ENCODE results near the gene ADARB2.

The ADARB2 gene

DNA sequence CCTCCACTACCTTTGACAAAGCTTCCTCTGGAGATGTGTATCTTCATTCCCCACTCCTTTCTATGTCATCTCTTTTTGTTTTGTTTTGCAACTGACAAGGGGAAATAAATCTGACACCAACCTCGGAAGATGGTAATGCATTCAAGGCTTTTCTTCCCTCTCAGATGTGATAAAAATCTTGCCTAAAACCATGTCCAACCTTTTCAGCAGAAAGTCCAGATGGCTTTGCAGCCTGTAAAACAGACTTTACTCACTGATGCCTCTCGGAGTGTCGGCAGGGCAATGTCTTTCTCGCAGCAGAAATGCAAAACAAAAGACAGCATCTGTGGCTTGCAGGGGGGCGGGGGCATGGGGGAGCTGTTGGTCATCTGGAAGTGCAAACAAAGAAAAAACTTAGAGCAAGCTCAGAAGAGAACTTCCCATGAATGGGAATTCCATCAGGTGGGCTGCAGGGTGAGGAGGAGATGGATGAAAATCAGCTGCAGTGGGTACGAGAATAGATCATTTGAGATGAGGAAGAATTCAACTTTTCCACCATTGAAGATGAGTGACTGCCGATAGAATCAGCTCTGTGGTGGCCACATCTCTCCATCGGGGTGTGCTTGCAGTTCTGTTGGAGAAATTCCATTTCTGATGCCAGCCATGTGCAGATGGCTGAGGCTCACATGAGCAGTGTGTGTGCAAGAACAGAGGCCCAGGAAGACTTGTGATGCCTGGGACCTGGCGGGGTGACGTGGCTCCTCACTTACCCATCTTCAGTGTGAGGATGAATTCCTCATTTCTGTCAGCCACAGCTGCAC lies 443.5 kb downstream of the ADARB2 start:
- DNase-seq = no peak

DNA sequence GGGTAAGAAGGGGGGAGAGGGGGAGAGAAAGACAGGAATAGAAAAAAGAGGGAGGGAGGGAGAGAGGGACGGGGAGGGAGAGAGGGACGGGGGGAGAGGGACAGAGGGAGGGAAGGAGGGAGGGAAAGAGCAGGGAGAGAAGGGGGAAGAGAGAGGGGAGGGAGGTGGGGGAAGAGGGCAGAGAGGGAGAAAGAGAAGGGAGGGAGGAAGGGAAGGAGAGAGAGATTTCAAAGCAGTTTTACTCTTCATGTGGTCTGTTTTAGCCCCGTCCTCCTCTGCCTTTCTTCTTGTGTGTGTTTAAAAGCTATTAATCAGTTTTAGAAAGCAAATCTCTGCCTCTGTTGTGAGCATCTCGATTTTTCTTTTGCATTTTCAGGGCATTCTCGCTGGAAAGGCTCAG lies 444.2 kb downstream of the ADARB2 start:
- no peak for DNase-seq

DNA sequence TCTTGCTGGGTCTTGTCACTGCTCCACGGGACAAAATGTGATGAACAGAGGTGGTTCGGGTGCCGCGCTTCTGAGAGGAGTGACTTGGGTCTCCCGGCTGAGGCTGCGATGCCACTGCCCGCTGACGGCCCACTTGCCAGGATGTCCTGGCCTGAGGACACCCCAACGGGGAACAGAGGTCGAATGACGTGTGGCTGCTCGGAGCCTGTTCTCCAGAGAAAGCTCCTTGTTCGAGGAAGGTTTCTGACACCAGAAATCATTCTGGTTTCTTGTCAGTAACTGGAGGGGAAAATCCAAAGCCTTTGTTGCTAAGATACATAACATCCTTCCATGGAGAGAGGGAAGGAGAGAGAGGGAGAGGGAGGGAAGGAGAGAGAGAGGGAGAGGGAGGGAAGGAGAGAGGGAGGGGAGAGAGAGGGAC lies 444.7 kb downstream of the ADARB2 start:
- no peak for DNase-seq

DNA sequence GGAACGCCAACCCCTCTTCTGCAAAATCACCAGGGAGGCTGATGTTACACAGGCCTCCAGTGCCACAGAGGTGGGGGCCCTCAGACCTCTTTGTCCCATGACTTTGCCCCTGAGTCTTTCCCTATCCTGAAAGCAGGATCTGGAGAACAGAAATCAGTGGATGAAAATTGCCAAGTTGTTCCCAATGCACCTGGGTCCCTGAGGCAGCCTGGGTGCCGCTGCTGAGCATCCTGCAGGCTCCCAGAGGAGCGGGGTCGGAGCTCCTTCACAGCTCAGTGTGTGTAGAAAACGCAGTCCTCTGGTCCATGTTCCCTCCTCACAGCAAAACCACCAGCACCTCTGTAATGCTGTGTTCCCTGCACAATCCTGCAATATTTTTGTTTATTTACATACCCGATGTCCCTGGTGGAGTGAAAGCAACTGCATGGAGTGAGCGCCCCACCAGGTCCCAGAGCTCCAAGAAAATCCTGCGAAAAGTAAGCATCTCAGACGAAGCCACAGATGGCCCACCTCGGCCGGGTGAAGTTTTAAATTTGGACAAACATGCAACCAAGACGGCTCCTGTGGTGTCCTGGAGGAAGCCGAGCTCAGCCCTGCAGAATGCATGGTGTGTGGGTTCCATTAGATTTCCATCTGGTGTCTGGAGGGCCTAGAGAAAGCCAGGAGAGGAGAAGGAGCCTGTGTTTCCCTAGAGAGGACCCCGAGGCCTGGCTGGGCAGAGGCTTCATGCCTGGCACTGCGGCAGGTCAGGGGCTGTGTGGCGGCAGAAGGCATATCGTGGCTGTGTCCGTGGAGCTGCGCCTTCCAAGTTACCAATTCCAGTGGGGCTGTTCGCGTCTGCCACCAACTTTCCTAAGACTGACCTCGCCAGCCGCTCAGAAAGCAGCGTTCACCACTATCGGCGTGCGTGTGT lies 445.9 kb downstream of the ADARB2 start:
- no peak for DNase-seq

DNA sequence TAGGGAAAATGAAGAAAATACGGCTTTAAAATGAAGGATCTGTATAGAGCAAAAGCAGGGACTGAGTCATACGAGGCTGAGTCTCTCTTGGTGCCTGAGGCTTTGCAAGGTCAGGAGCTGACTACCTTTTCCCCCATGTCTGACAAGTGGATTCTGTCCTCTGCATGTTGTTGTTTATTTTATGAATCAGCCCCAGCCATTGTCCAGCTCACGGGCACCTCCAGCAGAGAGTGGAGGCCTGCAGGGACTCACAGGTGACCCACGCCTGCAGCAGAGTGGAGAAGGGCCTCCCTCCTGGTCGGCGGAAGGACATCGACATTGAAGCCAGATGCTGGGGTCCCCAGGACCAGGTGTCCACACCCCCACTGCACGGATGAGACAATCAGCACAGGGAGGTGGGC lies 447.3 kb downstream of the ADARB2 start:
- DNase-seq = no peak

DNA sequence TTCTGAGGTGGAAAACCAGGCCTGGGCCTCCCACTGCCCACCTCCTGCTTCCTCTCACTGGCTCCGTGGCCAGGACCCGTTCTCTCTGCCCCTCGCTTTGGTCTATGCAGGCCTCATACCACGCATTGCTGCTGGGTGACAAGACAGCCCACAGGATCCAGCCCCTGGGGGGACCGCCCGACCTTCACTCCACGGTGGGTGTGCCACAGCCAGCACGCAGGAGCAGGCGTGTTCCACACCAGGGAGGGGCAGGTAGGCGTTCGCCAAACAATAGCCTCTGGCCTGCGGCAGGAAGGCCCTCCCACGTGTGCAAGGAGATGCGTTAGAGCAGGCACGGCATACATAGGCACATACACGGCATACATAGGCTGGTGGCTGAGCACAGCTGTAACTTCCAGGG lies 447.7 kb downstream of the ADARB2 start:
- DNase-seq = no peak

DNA sequence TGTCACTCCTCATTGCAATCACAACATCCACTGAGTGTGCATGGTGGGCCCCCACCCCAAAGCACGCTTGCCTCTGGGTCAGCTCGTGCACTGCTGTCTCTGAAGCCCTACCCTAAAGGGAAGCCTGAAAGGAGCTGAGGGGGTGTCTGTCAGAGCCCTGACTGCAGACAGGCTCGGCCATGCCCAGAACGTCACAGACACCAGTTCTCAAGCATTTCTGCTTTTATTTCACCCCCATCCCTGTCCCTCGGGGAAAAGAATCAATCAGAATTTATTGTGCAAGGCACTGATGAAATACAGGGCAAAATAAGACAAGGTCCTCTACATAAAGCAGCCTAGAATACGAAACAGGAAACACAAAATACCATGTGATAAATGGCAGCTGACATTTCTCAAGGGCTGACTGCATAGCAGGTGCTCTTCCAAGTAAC lies 449.3 kb downstream of the ADARB2 start:
- DNase-seq = no peak

DNA sequence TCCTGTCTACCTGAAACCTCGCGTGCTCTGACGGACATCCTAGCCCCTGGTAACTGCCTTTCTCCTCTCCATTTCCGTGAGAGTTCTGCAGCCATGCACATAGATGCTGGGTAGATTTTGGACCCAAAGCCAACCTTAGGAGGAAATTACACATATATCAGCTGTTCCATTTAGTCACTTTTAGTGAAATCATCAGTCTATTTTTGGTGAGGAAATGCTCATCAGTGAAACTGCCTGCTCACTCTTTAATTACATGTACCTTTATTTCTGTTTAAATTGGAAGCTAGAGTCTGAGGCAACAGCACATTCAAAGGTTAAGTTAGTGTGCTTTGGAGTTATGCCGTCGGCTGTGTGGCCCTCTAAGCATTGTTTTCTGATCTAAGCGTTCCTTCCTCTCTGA lies 449.8 kb downstream of the ADARB2 start:
- DNase-seq = no peak

DNA sequence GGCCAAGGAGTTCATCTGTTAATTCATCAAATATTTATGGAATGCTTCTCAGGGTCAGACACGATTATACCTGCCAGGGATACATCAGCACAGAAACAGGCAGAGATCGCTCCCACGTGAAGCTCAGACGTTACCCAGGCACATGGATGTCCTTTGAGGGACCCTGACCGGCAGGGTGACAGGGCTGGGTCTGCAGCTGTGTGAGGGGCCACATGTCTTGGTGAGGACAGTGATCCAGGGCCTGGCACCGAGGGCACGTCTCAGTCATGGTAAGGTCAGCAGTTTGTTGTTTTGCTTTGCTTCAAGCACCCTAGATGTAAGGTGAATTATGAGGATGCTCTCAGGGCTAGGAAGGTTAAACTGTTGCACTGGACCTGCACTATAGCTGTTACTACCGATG lies 453.2 kb downstream of the ADARB2 start:
- DNase-seq = no peak

DNA sequence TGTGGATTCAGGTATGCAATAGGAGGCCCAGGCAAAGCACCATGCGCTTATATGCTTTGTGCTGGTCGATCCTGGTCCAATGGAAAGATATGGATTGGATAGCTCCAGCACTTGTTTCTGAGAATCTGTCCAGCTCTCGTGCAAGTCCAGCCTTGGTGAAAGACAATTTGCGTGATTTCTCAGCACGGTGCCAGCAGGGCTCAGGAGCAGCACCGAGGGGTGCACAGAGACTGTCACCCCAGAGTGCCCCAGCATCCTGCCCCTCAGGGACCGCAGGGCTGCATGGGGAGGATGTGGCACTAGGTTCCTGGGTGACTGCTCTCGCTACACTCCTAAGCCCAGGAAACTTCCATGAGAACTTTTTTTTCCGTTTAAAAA lies 455.9 kb downstream of the ADARB2 start:
- no peak for DNase-seq

DNA sequence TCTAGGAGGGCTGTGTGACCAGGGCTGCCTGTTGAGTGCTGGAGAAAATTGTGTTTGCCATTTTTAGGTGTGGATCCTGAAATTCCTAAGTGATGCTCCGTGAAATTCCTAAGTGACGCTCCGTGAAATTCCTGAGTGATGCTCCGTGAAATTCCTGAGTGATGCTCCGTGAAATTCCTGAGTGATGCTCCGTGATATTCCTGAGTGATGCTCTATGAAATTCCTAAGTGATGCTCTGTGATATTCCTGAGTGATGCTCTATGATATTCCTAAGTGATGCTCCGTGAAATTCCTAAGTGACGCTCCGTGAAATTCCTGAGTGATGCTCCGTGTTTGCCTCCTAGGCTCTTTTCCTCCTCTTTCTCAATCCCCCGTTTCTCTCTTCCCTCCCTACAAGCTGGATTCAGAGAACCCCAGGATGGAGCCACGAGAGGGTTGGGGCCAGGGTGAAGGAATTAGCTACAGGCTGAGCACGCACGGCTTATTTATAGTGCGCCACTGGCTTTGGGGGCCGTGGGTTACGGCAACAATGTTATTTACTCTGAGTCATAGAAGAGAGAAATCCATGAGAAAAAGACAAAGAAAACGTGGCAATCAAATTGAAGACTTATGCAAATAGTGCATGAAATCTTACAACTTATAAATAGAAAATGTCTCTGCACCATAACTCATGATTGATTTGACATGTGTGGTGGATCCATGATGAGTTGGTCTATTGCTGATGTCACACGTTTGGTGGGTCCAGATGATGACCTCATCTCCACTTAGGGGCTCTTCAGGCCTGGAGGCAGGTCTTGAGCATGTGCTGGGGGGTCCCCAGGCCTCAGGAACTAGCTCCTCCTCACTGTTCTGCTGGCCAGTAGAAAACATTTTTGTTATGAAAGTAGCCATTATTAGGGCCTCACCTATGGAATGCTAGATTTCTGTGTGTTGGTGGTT lies 456.6 kb downstream of the ADARB2 start:
- DNase-seq = no peak

DNA sequence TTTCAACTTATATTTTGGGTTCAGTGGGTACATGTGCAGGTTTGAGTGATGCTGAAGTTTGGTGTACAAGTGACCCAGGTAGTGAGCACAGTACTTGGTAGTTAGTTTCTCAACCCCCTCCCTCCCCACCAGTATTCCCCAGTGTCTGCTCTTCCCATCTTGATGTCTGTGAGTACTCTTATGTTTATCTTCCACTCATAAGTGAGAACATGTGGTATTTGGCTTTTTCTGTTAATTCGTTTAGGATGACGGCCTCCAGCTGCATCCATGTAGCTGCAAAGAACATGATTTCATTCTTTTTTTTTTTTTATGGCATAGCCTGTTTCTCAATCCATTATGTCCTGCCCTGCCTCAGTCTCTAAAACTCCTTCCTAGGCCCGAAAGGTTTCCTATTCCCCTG lies 459.0 kb downstream of the ADARB2 start:
- DNase-seq = no peak

DNA sequence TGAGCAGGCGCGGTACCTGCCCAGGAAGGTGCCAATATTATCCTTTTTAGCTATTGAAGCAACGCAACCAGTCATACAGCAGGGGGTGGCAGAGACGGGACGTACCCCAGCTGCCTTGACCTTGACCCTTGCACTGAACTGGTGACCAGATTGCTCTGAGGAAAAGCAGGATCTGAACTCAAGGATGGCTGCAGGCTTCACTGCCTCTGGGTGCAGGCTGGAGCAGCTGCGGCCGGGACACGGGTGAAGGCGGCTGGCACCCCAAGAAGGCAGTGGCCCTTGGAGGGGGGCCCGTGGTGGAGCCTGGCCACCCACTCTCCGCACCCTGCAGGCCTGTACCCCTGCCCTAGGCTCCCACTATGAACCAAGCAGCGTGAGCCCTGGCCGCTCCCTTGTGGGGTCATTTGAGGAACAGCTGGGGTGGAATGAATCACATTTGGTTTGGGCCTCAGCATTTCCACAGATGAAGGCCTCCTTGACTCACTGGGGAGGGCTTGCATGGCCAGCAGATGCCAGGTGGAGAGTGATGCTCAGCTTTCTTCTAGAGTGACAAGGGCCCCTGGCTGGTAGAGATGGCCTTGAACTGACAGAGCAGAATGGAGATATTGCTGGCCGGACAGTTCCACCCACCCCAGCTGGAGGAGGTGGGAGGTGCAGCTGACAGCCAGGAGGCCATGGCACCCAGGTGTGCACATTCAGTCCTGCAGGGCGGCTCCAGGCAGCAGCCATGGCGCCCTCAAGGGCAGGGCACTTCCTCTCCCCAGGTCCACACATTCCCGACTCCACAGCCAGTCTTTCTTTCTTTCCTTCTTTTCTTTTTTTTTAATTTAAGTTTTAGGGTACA lies 462.4 kb downstream of the ADARB2 start:
- no peak for DNase-seq

DNA sequence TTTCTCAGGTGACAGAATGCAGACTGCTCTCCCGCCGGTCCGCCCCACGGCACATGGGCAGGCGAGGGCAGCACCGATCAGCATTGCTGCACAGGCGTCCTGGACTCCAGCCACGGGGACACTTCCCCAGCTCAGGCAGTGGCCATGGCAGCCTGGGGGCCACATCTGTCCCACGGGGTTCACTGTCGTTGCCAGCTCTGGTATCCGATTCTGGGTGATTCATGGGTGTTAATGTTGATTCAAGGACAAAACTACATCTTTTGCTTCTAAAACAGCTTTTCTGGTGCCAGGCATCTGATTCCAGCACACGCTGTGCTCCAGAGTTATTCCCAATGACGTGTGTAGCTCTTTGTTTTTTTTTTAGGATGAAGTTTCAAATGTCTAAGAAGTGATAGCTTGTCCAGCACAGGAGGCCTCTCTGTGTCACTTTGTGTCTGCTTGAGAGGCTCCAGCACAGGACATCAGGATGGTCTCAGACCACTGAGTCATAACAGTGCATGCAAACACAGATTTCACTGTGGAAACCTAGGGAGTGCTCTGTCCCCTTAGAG lies 463.1 kb downstream of the ADARB2 start:
- DNase-seq = no peak

DNA sequence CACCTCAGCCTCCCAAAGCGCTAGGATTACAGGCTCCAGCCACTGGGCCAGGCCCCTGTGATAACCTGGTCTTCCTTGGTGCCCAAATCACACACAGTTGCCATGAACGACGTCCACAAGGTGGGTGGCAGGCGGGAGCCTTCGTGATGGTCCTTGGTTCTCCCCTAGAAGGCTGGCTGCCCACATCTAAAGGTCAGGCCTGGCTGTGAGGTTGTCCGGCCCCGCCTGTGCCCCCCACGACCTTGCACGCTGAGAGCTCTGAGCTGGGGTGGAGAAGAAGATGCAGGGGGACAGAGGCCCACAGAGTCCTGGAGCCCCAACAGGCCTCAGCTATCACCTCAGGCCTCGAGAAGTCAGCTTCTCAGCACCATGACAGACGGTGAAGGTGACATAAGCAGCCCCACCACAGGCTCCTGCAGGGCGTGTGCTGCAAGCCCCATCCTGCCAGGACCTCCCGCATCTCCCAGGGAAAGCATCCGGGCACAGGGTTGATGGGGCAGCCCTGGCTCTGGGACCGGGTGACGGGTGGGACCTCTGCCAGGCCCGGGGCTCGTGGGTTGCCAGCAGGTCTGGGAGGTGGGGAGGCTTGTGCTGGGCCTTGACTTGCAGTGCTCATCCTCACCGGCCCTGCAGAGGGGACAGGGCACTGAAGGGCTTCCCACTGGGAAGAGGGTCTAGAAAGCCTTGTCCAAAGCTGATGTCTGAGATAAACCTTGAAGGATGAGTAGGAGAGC lies 463.8 kb downstream of the ADARB2 start:
- no peak for DNase-seq

DNA sequence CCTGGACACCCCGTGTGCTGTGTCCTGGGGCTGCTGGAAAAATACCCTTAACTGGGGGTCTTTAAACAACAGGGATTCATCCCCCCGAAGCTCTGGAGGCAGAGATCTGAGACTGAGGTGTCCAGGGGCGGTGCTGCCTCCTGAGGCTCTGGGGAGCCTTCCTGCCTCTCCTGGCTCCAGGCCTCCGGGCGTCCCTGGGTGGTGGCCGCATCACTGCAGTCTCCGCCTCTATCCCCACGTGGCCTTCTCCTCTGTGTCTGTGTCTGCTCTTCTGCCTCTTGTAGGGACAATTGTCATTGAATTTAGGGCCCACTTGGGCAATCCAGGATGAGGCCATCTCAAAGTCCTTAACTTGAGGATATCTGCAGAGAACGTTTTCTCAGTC lies 464.6 kb downstream of the ADARB2 start:
- DNase-seq = no peak

DNA sequence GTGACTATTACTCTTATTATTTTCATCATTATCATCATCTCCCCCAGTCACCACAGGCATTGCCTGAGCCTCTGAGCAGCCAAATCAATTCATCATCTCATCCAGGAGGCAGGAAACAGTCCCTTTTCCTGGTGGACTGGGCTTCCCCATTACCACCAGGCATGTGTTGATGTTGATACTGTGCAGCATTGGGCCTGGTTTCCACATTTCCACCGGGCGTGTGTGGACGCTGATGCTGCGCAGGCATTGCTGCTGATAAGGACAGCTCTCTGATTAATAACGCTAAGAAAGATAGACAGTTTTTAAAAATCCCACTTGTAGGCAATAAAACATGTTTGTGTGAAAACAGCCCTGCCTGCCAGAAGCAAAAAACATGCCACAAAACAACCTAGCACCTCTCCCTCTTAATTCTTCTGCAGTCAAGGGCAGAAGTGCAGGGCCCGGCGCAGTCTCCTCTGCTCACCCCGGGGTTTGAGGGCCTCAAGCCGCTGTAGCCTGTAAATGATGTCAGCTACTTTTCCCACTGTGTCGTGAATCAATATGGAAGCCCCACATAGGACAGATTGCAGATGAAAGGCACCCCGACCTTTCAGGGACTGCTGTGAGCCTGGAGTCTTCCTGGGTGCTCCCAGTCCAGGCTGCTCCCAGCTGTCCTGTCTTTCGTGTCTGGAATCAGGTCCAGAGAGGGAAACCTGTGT lies 465.1 kb downstream of the ADARB2 start:
- DNase-seq = no peak

DNA sequence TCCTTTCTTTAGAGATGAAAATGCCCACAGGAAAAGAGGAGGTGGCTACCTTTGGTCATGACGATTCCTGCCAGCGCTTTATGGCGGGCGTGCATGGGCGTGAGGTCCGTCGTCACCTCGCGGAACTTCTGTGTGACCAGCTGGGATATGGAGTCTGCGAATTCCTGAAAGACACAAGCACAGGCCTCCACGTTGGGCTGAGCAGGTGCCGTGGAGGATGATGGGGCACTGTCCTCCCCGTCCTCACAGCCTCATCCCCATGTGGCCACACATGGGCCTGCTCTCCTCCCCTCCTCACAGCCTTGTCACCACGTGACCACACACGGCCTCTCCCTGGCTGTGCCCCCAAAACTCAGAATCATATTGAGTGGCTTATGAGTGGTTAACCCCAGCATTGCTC lies 466.4 kb downstream of the ADARB2 start:
- DNase-seq = no peak

DNA sequence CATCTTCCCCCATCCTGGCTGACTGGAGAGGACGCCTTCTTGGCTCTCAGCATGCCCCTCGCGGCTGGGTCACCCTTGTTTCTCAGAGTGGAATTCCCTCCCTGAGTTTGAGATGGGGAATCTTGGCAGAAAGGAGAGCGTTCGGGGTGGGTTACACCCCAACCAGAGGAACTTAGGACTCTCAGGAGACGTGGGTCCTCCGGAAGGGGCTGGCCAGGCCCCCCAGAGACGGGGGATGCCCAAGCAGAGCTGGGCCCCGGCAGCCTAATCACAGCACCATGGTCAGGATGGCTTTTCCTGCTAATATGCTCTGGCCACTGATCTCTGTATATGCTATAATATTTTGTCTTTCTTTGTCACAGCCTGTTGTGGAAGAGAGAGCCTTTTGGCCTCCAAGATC lies 466.8 kb downstream of the ADARB2 start:
- no peak for DNase-seq

DNA sequence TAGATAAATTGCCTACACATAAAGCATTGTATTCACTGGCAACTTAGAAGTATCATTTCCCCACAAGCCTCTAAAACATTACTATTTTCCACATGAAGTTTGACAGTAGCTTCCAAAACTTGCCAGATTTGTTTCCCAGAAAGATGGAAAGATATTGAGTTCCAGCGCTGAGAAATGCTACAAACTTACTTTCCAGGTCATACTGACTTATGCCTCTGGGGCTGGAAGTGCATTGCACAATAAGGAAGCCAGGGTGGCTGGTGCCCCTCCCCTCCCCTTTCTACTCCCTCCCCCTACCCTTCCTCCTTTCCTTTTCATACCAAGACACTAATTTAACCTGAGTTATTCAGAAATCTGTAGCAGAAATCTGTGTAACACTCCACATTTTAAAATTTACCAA lies 468.5 kb downstream of the ADARB2 start:
- no peak for DNase-seq
